HG02763 (cell line): ENCODE measurements around the gene ADGRB3.
"Not testable (repeated sequence)": the region's sequence is repeated elsewhere in the genome, so short reads cannot be mapped to it uniquely, and the experiment has no call there.

Source experiments
- ATAC-seq: cut with Tn5 transposase; IDR thresholded peaks from one replicate; pipeline ENCODE4 v1.9.1; 2021; ENCODE audit warnings: mild to moderate bottlenecking, moderate library complexity; ENCODE audit not compliant: unreplicated experiment

The ADGRB3 gene

GRCh38 chr6:68735866-68736265, 100.8 kb downstream of the ADGRB3 start:
- no peak for ATAC-seq

GRCh38 chr6:68737061-68737460, 102.0 kb downstream of the ADGRB3 start:
- no peak for ATAC-seq

DNA sequence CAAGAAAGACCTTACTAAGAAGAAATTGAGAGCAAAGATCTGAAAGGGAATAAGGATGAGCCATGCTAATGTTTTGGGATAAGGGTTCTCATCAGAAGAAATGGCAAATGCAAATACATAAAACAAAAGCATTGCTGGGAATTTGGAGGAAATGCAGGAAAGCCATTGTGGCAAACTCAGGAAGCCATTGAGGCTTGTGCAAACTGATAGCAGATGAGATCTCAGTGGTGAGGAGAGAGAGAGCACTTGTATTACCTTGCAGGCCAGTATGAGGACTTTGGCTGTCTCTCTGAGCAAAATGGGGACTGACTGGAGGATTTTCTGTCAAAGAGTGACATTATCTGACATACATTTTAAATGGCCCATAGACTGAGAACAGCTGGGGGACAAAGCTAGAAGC, 103.0 kb downstream of the ADGRB3 start:
- no peak for ATAC-seq

DNA sequence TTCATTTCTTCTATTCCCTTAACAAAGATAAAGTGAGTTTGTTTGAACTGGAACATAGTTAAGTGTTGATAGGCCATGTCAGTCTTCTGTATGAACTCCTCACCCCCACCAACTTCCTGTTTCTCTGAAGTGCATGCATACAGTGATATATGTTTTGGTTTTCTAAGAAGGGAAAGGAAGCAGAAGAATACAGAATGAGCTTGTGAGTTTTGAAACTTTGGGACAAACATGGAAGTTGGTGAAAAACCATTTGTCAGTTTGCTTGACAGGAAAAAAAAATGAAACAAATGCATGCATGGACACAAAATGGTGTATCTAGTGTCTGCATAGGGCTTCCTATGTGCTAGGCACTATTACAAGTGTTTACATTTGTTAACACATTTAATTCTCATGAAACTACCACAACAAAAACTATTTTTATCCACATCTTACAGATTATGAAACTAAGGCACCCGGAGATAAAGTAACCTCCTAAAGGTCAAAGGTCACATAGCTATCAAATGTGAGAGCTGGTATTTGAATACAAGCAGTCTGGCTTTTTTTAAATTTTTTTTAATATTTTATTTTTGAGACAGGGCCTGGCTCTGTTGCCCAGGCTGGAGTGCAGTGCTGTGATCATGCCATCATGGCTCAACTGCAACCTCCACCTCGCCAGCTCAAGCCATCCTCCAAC, 105.9 kb downstream of the ADGRB3 start:
- peak; percentile 70 for ATAC-seq

GRCh38 chr6:68741501-68742386, 106.7 kb downstream of the ADGRB3 start:
- ATAC-seq: peak; percentile 21

DNA sequence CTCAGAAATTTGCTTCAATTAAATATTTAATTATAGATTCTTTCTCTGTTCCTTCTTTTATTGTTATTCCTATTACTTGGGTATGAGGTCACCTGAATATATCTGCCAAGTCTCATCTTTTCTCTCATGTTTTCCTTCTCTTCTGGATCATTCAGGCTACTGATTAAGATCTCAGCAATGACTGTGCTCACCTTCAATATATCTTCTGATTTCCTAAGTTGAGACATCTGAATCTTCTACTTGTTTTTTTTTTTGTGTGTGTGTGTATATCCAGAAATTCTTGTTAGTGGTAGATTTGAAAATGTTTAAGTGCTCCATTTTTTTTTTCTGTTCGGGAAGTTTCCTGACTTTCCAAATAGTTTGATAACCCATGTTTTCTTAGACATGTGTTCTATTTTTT, 108.0 kb downstream of the ADGRB3 start:
- ATAC-seq: no peak

- not testable (repeated sequence) for ATAC-seq
Measured at GRCh38 chr6:68744376-68744775, 109.3 kb downstream of the ADGRB3 start.

- no peak for ATAC-seq
Measured at GRCh38 chr6:68746376-68746775, 111.3 kb downstream of the ADGRB3 start.

- ATAC-seq: no peak
Measured at GRCh38 chr6:68747110-68747790, 112.2 kb downstream of the ADGRB3 start.

- ATAC-seq: not testable (repeated sequence)
Measured at GRCh38 chr6:68747832-68748231, 112.8 kb downstream of the ADGRB3 start.

- no peak for ATAC-seq
Measured at GRCh38 chr6:68754681-68755213, 119.7 kb downstream of the ADGRB3 start.

DNA sequence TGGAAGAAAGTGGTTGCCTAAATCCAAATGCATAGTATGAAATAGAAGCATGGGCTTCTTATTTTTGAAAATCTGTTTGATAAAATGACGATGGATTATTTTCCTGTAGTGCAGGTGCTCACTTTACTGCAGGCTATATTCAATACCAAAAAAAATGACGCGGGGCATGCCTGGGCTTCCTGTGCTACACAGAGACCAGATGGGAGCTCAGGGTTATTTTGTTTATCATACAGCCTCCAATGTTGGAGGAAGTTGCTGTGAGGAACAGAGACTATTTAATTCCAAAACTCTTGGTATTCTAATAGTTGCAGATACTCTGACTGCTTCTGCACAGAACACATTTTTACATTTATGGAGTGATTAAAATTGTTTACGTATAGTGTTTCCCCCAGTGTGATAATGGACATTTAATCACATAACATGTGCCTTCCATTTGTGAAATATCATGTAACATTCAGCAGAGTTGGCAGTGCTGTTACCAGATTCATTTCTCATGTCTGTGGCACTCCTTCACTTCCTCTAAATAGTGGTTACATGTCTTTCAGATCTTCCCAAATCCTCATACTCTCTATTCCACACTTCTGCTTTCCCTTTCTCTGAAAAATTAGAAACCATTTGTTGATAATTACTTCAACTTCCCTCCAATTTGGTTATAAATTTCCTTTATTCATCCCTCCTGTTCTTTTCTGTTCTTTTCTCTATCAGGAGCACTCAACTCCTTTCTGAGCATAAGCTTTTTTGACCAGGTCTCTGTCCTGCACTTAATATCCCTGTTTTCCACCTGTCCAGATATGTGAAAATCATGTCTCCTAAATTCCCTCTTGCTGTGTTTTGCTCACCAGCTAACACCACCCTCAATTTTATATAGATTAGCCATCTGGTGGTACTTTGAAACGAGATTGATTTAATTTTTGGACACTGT, 121.6 kb downstream of the ADGRB3 start:
- no peak for ATAC-seq

DNA sequence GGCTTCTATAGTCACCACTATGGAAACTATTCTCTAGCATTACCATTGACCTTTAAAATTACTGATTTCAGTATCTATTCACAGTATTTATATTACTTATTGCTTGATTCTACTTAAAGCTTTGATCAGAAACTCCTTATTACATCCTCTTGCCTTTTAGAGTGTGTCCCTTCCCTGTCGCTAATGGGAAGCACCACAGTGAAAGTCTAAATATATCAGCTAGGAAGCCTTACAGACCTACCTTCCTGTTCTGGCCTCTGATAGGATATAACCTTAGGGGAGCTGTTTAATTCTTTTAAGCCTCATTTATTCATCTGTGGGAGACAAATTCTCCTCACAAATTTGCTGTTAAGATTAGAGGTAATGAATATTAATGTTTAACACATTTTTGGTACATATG, 122.7 kb downstream of the ADGRB3 start:
- no peak for ATAC-seq

DNA sequence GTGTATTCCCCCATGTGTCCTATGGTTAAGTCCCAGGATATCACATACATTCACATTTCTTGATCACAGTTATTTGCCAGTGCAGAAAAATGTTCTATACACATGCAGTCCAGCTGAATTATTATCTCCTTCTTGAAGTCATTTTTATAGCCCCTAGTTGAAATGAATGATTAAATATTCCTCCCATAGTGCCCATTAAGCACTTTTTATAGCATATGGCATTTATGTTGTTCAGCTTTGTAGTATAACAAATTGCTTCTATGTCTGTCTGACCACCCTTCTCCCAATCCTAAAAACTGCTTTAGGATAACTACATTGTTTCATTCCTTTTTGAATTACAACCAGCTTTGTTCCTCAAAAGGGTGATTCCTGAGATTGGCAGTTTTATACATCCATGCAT, 123.5 kb downstream of the ADGRB3 start:
- no peak for ATAC-seq

GRCh38 chr6:68760485-68760884, 125.4 kb downstream of the ADGRB3 start:
- no peak for ATAC-seq

DNA sequence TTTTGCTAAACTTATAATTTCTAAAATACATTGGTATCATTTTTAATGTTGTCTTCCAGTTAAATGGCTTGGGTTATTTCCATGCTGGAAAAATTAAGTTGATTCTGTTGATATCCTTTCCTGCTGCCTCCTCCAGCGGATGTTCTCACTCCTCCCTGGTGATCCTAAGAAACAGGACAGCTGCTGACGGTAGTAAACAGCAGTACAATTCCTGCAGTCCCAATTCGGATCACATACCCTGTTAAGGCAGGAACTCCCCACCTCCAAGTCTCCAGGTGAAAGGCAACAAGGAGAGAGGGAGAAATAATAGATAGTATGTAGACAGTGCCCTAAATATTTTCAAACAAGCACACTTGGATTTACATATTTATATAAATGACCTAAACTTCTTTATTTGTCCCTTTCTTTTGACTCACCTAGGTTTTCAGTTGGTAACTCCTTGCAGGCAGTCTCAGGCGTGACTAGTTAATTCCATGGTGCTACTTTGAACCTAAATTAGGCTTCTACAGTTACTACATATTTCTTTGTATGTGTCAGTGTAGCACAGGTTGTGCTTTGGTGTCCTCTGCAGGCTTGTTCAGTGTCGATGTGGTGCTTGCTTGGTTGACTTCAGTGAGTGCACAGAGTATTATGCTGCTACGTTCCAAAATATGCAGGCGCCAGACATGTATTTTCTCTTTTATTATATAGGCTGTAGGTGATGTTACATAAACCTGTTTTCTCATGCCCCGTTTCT, 126.0 kb downstream of the ADGRB3 start:
- ATAC-seq: no peak

DNA sequence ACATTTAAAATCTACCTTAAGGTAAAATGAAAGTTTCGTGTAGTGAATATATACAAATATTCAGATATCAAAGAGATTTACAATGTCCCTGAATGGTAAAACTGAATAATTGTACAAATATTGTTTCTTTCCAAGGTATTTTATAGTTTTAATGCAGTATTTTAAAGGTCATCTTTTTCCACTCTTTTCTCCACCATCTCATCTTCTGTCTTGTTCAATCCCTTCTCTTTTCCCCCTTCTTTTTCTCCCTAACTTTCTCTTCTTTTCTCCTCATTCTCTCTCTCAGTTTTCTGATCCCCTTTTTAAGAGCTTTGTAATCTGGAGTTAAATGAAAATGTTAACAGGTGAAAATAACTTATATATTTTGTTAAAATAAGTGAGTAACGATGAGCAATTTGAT, 126.9 kb downstream of the ADGRB3 start:
- no peak for ATAC-seq

GRCh38 chr6:68771426-68771825, 136.3 kb downstream of the ADGRB3 start:
- no peak for ATAC-seq

DNA sequence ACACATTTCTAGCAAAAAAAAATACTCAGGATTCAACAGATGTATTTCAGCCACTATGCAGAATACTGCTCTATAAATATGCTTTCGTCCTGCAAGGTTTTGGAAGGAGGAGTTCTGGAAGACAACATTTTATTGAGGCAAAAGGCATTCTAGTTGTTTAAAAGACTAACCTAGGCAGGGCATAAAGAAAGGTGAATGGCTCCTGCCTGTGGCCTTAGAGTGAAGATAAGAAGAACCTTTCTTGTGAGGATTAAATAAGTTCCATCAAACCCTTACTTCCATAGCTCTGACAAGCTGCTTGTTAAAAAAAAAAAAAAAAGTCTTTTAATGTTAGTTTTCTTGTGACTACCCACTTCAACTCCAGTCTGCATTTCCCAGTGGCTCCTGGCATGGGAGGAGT, 139.8 kb downstream of the ADGRB3 start:
- ATAC-seq: no peak

DNA sequence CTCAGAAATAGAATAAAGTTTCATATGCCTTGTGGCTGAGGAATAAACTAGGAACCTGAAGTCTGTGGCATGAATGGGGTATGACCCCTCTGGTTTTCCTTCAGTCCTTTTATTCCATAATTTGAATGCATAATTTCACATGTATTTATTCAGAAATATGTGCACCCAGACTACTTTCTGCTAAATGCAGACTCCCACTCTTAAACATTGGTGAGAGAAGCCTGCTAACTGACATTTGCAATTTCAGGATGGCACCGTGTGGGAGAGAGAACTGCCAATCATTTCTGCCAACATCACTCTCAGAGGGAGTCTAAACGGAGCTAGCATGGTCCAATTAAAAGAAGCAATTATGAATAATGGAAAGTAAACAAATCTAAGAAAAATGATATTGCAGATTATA, 141.3 kb downstream of the ADGRB3 start:
- no peak for ATAC-seq
